HepG2 (cell line): Measurements from ENCODE around the gene DUT. TPM values are rescaled to one million over a fixed set of nuclear protein-coding genes. Genes with fewer than 3 reads are reported as not detected.

Source experiments
- AFF4 ChIP-seq: sonication (generic); formaldehyde crosslinking; IDR thresholded peaks from 2 replicates; pipeline ENCODE4 v1.4.0; 2020; ENCODE audit warnings: missing genetic modification reagents
- ELF3 ChIP-seq: IDR thresholded peaks from 2 replicates; pipeline ENCODE4 v1.6.1; 2016; ENCODE audit warnings: missing genetic modification reagents, missing compliant biosample characterization
- GATAD1 ChIP-seq: IDR thresholded peaks from 2 replicates; pipeline ENCODE4 v1.6.1; 2016; ENCODE audit warnings: missing genetic modification reagents, missing compliant biosample characterization
- KDM1A ChIP-seq: IDR thresholded peaks from 2 replicates; pipeline ENCODE4 v1.6.1; 2016; ENCODE audit warnings: missing compliant biosample characterization
- MXI1 ChIP-seq: IDR thresholded peaks from 3 replicates; pipeline ENCODE4 v1.6.1; 2012; ENCODE audit warnings: low read depth, low read length, inconsistent platforms, borderline replicate concordance
- ZBTB7B ChIP-seq: sonication (generic); formaldehyde crosslinking; IDR thresholded peaks from 2 replicates; pipeline ENCODE4 v1.4.0; 2020; ENCODE audit warnings: missing genetic modification reagents
- ZNF160 ChIP-seq: sonication (generic); formaldehyde crosslinking; IDR thresholded peaks from 2 replicates; pipeline ENCODE4 v1.8.0; 2022; ENCODE audit warnings: mild to moderate bottlenecking, inconsistent platforms, missing genetic modification reagents
- ZNF235 ChIP-seq: sonication (generic); formaldehyde crosslinking; IDR thresholded peaks from 2 replicates; pipeline ENCODE4 v1.8.1; 2023; ENCODE audit warnings: mild to moderate bottlenecking, missing genetic modification reagents, borderline replicate concordance
- polyA plus RNA-seq, 8 experiments: library from polyadenylated mRNA; depleted of rRNA in 3 of 8; stranded (reverse) in 7 of 8; unstranded in 1 of 8; fragments of >200 nt; fragmentation: Illumina TruSeq in 4 of 8; extraction: Trizol in 4 of 8; gene quantifications; 2 replicates each; pipeline versions ENCODE4 v1.2.1 to v1.2.3, GENCODE V29; 2011 to 2016; ENCODE audit warnings: low read depth in 4 of 8, missing spikeins in 1 of 8, mixed read lengths in 1 of 8; ENCODE audit not compliant: insufficient read depth in 1 of 8
- total RNA-seq, 5 experiments: library from RNA; depleted of rRNA; stranded (reverse); fragments of >200 nt; fragmentation: Illumina TruSeq; extraction: Trizol; gene quantifications; 2 replicates each; pipeline ENCODE4 v1.2.3, GENCODE V29; 2016; ENCODE audit warnings: low read depth in 1 of 5
- TF ChIP-seq, protein P1 (sequence below): sonication (generic); formaldehyde crosslinking; IDR thresholded peaks from 2 replicates; pipeline ENCODE4 v1.8.0; 2022; ENCODE audit warnings: missing genetic modification reagents, low read depth, mild to moderate bottlenecking, borderline replicate concordance

Gene DUT
- total and polyA plus RNA-seq, 2 of the 13 experiments (the other 11 are each of a cell fraction or from before 2014, with no cell fraction given): 36.7 to 131 TPM

GRCh38 chr15:48331796-48332641, 790 bp downstream of the DUT start (continued):
- 0 out of 2 replicates have a peak, but pooled peaks have one; percentile 30 for TF ChIP-seq GATAD1 (CRISPR knock-in tag)
- no peak for TF ChIP-seq ELF3
- TF ChIP-seq ZNF235 (CRISPR knock-in tag): 0 out of 2 replicates have a peak, but pooled peaks have one; percentile 56
- TF ChIP-seq KDM1A (CRISPR knock-in tag): no peak
- no peak for TF ChIP-seq ZBTB7B
- no peak for TF ChIP-seq ZNF160 (CRISPR knock-in tag)
- peak; percentile 64; the same call in 1 of the 3 replicates for TF ChIP-seq MXI1
- TF ChIP-seq, protein P1, sequence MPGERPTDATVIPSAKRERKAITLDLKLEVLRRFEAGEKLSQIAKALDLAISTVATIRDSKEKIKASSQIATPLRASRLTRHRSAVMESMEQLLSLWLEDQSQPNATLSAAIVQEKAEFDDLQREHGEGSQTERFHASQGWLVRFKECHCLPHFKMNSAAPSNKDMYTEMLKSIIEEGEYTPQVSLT (CRISPR knock-in tag): no peak
- TF ChIP-seq AFF4 (CRISPR knock-in tag): no peak
